HL-60/S4 treated with retinoic acid at 250 ng/mL for 4 days and 3 days (cell line): ENCODE data around the gene THAP6.
"Not testable (repeated sequence)": the region's sequence is repeated elsewhere in the genome, so short reads cannot be mapped to it uniquely, and the experiment has no call there.

ENCODE experiments used
- in situ Hi-C: fragments of 300-500 bp; cut with MboI; formaldehyde crosslinking; loops from 2 replicates; pipeline ENCODE4 v1.7.0; 2022; ENCODE audit warnings: low sequenced_read_pairs

THAP6 gene

DNA sequence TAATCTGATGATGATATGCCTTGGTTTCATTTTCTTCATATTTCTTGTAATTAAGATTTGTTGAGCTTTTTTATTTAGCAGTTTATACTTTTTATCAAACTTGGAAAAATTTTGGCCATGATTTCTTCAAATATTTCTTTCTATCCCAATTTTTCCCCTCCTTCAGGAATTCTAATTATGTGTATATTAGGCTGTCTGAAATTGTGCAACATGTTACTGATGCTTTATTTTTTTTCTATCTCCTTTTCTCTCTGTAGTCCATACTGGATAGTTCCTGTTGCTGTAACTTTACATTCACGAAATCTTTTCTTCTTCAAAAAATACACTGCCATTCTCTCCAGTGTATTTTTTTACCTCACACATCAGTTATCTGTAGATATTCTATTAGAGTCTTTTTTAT, 10.8 kb downstream of the THAP6 start:
- in situ Hi-C loops: no loop called here

DNA sequence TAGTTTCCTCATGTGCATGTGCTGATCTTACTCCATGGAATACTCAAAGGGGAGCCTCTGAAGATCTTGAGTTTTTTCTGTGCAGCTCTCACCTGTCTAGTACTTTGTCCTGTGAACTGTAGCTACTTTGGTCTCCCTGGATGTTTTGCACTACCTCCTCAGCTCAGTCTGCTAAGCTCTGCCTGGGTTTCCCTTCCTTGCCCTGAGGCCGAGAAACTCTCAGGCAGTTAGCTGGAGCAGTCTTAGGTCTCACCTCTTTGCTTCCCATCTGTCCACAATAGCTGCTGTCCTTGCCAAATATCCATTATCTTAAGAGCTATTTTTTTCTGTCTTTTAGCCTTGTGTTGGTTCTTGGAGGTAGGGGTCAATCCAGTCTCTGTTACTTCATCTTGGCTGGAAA, 11.6 kb downstream of the THAP6 start:
- in situ Hi-C loops: no loop called here

DNA sequence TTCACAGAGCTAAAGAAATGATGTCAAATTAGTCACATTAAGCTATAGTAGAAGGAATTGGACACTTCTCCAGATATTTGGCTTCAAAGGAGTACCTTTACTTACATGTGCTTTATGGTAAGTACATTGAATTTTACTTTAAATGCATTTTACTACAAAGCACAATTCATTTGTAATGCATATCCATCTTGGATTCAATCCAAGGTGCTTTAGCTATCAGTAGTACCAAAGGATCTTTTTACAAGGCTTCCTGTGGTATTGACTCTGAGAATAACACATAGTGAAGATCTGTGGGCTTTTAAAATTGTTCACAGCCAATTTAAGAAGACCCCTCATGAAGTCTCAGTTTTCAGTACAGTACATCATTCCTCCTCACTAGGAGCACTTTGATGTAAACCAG, 13.2 kb downstream of the THAP6 start:
- in situ Hi-C loops: no loop called here

DNA sequence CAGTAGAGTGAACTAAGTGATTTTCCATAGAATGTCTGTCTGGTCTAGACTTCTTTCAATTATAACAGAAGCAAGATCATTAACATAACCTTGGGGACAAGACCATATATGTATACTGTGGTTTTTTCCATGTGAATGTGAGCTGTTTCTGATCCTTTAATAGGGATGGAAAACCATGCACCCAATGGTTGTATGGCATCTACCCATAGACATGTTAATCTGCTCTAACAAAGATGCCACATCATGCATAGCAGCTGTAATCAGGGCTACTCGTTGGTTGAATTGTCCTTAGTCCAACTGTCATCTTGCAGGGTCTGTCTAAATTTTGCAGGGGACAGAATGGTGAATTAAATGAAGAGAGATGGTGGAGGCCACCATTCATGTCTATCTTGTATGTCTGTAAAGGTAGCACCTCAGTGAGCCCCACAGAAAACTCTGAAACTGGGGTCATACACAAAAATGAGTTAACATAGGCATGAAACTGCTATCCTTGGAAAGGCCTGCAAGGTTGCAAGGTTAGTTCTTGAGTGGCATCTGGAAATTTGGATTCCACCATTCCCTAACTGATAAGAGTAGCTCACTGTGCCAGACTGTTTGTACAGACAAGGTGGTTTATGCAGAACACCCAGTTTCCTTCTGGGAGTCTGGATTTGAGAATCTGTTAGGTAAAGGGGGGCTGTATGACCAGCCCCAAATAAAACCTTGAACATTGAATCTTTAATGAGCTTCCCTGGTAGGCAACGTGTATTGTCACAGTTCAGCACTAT, 16.5 kb downstream of the THAP6 start:
- in situ Hi-C loops: no loop called here

- in situ Hi-C loops: not testable (repeated sequence)
Measured at GRCh38 chr4:75531536-75532143, 17.4 kb downstream of the THAP6 start.

DNA sequence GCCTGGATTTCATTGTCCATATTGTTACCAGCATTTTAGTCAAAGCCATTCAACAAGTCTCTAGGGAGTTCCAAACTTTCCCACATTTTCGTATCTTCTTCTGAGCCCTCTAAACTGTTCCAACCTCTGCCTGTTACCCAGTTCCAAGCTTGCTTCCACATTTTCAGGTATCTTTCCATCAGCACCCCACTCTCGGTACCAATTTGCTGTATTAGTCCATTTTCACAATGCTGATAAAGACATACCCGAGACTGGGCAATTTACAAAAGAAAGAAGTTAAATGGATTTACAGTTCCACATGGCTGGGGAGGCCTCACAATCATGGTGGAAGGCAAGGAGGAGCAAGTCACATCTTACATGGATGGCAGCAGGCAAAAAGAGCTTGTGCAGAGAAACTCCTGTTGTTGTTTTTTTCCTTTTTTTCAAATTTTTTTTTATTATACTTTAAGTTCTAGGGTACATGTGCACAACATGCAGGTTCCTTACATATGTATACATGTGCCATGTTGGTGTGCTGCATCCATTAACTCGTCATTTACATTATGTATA, 19.1 kb downstream of the THAP6 start:
- in situ Hi-C loops: not testable (repeated sequence)

DNA sequence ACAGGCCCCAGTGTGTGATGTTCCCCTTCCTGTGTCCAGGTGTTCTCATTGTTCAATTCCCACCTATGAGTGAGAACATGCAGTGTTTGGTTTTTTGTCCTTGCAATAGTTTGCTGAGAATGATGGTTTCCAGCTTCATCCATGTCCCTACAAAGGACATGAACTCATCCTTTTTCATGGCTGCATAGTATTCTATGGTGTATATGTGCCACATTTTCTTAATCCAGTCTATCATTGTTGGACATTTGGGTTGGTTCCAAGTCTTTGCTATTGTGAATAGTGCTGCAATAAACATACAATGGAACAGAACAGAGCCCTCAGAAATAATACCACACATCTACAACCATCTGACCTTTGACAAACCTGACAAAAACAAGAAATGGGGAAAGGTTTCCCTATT, 19.7 kb downstream of the THAP6 start:
- in situ Hi-C loops: not testable (repeated sequence)

DNA sequence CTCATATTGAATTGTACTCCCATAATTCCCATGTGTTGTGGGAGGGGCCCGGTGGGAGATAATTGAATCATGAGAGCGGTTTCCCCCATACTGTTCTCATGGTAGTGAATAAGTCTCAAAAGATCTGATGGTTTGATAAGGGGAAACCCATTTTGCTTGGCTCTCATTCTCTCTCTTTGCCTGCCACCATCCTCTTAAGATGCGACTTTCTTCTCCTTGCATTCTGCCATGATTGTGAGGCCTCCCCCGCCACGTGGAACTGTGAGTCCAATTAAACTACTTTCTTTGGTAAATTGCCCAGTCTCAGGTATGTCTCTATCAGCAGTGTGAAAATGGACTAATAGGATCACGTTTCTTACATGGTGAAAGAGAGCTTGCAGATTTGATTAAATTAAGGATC, 23.0 kb downstream of the THAP6 start:
- in situ Hi-C loops: not testable (repeated sequence)

DNA sequence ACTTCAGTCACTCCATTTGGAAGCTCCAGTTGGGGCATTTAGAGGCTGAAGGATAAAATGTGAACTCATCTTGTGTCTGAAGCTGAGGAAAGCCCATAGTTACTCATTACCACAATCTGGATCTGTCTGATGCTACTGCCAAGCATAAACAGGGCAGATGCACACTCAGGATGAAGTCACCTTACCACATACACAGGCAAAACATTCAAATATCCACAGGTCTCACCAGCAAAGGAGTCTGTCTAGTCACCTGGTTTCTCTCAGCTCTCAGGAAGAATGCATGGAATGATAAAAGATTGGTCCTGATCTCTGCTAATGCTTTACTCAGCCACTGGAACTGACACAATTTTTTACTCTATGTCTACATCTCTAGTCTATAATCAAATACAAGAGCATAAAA, 28.6 kb downstream of the THAP6 start:
- in situ Hi-C loops: no loop called here

- in situ Hi-C loops: not testable (repeated sequence)
Measured at GRCh38 chr4:75544220-75544619, 29.9 kb downstream of the THAP6 start.

DNA sequence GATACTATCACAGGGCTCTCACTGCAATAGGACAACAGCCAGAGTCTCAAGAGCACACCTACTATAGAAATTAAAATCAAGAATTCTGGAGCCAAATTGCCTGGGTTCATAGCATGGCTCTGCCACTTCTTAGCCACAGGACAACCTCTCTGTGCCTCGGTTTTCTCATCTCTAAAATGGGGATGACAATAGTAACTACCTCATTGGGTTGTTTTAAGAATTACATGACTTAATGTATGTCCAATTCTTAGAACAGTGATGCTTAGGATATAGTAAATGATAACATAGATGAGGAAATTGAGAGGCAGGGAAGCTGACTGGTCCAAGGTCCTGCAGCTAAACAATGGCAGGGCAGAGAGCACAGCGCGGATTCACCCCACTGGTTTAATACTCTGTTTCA, 30.6 kb downstream of the THAP6 start:
- in situ Hi-C loops: no loop called here

- in situ Hi-C loops: no loop called here
Measured at GRCh38 chr4:75545526-75545925, 31.3 kb downstream of the THAP6 start.

DNA sequence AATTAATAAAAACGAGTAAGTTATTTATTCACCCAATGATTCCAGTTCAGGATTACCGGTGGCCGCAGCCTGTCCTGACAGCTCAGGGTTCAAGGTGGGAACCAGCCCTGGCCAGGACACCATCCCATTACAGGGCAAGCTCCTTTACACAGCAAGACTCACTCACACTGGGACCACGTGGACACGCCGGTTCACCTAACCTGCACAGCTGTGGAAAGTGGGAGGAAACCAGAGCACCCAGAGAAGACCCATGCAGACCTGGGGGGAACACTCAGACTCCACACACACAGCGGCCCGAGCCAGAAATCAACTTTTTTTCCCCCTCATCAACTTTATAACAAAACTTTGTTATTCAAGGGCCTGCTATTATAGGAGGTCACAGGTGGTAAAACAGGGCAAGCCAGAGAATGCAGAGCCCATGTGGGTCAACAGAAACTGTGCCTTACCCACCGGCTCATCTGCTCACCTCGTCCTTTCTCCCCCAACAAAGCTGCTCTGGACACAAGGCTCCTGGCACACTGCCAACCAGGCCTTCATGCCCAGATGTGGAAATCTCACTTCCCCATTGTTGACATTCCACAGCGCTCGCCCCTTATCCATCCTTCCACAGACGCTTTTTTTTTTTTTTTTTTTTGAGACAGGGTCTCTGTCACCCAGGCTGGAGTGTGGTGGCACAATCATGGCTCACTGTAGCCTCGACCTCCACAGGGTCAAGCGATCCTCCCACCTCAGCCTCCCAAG, 33.5 kb downstream of the THAP6 start:
- in situ Hi-C loops: no loop called here

DNA sequence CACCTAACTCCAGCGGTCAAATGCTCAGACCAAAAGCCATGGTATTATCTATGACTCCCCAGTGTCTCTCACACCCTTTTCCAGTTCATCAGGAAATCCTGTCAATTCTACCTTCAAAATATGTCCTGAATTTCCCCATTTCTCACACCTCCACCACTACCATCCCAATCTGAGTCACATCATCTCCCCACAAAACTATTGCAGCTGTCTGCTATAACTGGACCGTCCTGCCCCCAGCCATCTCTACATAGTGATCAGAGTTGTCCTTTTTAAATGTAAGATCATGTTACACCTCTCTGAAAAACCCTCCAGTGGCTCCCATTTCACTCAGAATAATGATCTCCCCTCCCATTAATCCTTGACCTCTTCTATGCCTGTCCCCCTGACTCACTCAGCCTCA, 34.7 kb downstream of the THAP6 start:
- in situ Hi-C loops: no loop called here

DNA sequence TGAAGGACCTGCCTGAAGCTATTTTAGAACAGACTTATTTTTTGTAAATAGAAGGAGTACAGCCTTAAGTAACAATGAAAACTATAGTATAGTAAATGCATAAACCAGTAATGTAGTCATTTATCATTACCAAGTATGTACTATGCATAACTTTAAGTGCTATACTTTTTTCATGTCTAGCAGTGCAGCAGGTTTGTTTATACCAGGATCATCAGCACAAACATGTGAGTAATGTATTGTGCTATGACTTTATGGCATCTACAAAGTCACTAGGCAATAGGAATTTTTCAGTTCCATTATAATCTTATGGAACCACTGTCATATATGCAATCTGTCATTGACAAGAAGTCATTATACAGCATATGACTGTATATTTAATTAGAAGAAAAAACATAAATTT, 38.2 kb downstream of the THAP6 start:
- in situ Hi-C loops: no loop called here

- in situ Hi-C loops: no loop called here
Measured at GRCh38 chr4:75555294-75556164, 41.3 kb downstream of the THAP6 start, which contains the start of gene ODAPH. Gene ODAPH (plus strand): TSS chr4:75556066. CDS start chr4:75556083, 17 bp downstream.

DNA sequence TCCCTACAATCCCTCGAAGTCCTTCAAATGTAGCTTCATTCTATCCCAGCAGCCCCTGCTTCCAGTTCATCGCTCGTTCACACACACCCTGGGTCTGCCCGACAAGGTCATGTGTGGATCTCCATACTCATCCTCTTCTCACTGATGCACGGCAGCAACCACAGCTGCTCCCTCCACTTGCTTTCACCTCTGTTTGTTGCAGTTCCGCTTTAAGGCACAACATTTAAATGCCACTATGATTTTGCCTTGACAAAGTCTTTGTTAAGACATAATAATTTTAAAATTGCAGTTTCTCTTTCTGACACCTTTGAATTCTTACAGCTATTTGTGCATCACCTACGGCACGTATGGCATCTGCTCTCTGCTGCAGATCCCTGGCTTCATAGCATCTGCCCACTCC, 43.4 kb downstream of the THAP6 start:
- in situ Hi-C loops: no loop called here

DNA sequence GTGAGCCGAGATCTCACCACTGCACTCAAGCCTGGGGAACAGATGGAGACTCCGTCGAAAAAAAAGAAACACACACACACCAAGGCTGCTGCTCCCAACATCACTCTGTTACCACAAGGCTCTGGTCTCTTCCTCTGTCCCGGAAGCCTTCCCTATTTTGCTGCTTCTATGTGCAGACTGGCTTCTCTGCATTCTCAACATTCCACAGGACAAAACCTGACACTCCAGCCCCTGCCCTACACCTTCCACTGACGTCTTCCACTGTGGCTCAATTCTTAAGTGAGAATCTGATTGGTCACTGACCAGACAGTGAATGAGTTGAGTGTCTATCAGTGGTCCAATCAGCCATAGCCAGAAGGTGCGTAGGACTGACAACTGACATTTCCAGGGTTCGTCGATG, 47.5 kb downstream of the THAP6 start:
- in situ Hi-C loops: no loop called here

GRCh38 chr4:75564023-75564422, 49.8 kb downstream of the THAP6 start:
- in situ Hi-C loops: no loop called here

DNA sequence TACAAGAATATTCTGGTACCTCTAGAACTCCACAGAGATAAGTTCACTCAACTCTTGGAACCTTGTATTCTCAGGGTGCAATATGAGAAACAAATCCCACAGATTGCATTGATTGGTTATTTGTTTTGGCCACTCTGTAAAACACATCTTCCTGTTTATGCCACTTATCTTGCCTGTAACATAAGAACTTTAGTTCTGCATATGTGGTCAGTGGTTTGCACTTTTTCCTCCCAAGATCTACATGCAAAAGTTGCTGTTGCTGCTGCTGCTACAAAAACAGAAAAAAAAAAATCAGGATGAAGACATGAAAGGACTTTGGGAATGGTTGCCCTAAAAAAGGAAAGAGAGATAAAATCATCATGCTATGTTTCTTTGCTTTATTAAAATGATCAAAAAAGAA, 51.2 kb downstream of the THAP6 start:
- in situ Hi-C loops: no loop called here

- in situ Hi-C loops: no loop called here
Measured at GRCh38 chr4:75566911-75567310, 52.6 kb downstream of the THAP6 start.
